Natural killer cell (primary cell): Measurements from ENCODE around the gene TFIP11. TPM values are rescaled to one million over a fixed set of nuclear protein-coding genes. Genes with fewer than 3 reads are reported as not detected.

Experiments
- ATAC-seq, 3 donors: fragments of 150-1000 bp in 2 of 3; fragments of 200-7000 bp in 1 of 3; cut with Tn5 transposase; 1 replicate in 1 of 3; 2 replicates in 2 of 3; pipeline ENCODE4 v1.10.0; 2021; ENCODE audit warnings: mild to moderate bottlenecking in 2 of 3, moderate library complexity in 2 of 3
- DNase-seq, 2 donors: peaks; one replicate each; pipeline versions ENCODE4 v3.0.0 to v3.0.0-alpha.2; 2013 to 2021; ENCODE audit warnings: mixed read lengths in 1 of 2
- H3K27ac ChIP-seq: one replicate; pipeline ENCODE4 v1.5.1; 2013; ENCODE audit warnings: mild to moderate bottlenecking, low read length
- H3K27me3 ChIP-seq: one replicate; pipeline ENCODE4 v1.6.1; 2013; ENCODE audit warnings: low read length; ENCODE audit not compliant: control insufficient read depth, insufficient read depth
- H3K36me3 ChIP-seq: one replicate; pipeline ENCODE4 v1.6.1; 2013; ENCODE audit warnings: low read length; ENCODE audit not compliant: control insufficient read depth, insufficient read depth
- H3K4me1 ChIP-seq: one replicate; pipeline ENCODE4 v1.6.1; 2013; ENCODE audit warnings: low read length; ENCODE audit not compliant: control insufficient read depth, insufficient read depth
- H3K4me3 ChIP-seq: one replicate; pipeline ENCODE4 v1.5.1; 2013; ENCODE audit warnings: low read length
- H3K9me3 ChIP-seq: one replicate; pipeline ENCODE4 v1.6.1; 2013; ENCODE audit warnings: low read length; ENCODE audit not compliant: control insufficient read depth, insufficient read depth
- H3K27ac Mint-ChIP-seq, 2 donors: one replicate each; pipeline ENCODE4 v1.8.0; 2022; ENCODE audit warnings: mild to moderate bottlenecking in 2 of 2, mixed read lengths in 2 of 2, moderate library complexity in 1 of 2
- H3K27me3 Mint-ChIP-seq, 2 donors: one replicate each; pipeline ENCODE4 v1.8.0; 2022; ENCODE audit warnings: low read depth in 2 of 2, mixed read lengths in 2 of 2
- H3K36me3 Mint-ChIP-seq: one replicate; pipeline ENCODE4 v1.8.0; 2022; ENCODE audit warnings: mixed read lengths
- H3K4me1 Mint-ChIP-seq, 2 donors: one replicate each; pipeline ENCODE4 v1.8.0; 2022; ENCODE audit warnings: mixed read lengths in 2 of 2
- H3K4me3 Mint-ChIP-seq: one replicate; pipeline ENCODE4 v1.8.0; 2022; ENCODE audit warnings: mild to moderate bottlenecking, moderate library complexity, mixed read lengths
- H3K9me3 Mint-ChIP-seq, 2 donors: one replicate each; pipeline ENCODE4 v1.8.0; 2022; ENCODE audit warnings: mixed read lengths in 2 of 2
- CTCF ChIP-seq: fragments of 200-600 bp; IDR thresholded peaks from one replicate; pipeline ENCODE4 v1.8.0; 2022; ENCODE audit warnings: antibody characterized with exemption
- WGBS: methylation state at CpG from one replicate; pipeline ENCODE4 v1.1.7; 2013; ENCODE audit warnings: missing lambda C conversion rate; ENCODE audit not compliant: insufficient coverage; 5-methylcytosine and 5-hydroxymethylcytosine counted together
- intact Hi-C: fragments of 100-400 bp; cut with micrococcal nuclease; formaldehyde crosslinking; loops from one replicate; pipeline ENCODE4 v1.14.2; 2022
- total RNA-seq, 4 donors: library from RNA; stranded (reverse); fragments of 120-200 nt in 1 of 4; gene quantifications; one replicate each; pipeline versions ENCODE4 v1.2.3 to v1.2.4, GENCODE V29; 2013 to 2022

Gene TFIP11
- total RNA-seq, 3 donors from 2014 or later (not counting 1 experiment from before 2014, with no cell fraction given), result 108 to 131 (median 124) TPM

- H3K4me3 Mint-ChIP-seq, result no peak overlapping the region
- intact Hi-C loops, result loop anchor here (2.0 to 5.0 kb wide), 3 partner anchors 19 to 90 kb away; partner anchors contain the start of genes HPS4, SRRD and TPST2
- peaks cover 15% of the 10 kb centered on the region for H3K36me3 Mint-ChIP-seq
Observed at GRCh38 chr22:26501996-26502395, 10.3 kb downstream of the TFIP11 start.

GRCh38 chr22:26499188-26499703 is 13.0 kb downstream of the TFIP11 start:
- no peak for ATAC-seq
- Histone ChIP-seq H3K27me3 (no peaks in the 10 kb centered on the region), H3K4me1 (peaks cover 16% of the 10 kb centered on the region), H3K27ac (no peak overlapping the region), H3K9me3 (no peaks in the 10 kb centered on the region), H3K36me3 (peaks cover 76% of the 10 kb centered on the region), H3K4me3 (no peak overlapping the region)
- Mint-ChIP-seq H3K36me3 (peaks cover 9% of the 10 kb centered on the region), H3K27me3 (no peaks in the 10 kb centered on the region), H3K4me1 (peaks cover 24 to 28% of the 10 kb centered on the region in 2 donors), H3K27ac (peak overlapping the region in 1 of 2 donors; percentile 34), H3K9me3 (no peaks in the 10 kb centered on the region), H3K4me3 (no peak overlapping the region)
- intact Hi-C loops, result no loop called here
- 94% methylated on average over 25 of the region's 25 CpGs for WGBS
- no peak for TF ChIP-seq CTCF
- DNase-seq, result no peak

More at GRCh38 chr22:26501996-26502395, 10.3 kb downstream of the TFIP11 start:
- Histone ChIP-seq H3K4me1 (peaks cover 19% of the 10 kb centered on the region), H3K9me3 (no peaks in the 10 kb centered on the region), H3K27me3 (no peaks in the 10 kb centered on the region), H3K4me3 (no peak overlapping the region), H3K36me3 (peaks cover 77% of the 10 kb centered on the region), H3K27ac (no peak overlapping the region)
- Mint-ChIP-seq H3K27me3 (no peaks in the 10 kb centered on the region), H3K9me3 (no peaks in the 10 kb centered on the region), H3K27ac (peak overlapping the region; percentile 87 to 93), H3K4me1 (peaks cover 26 to 29% of the 10 kb centered on the region in 2 donors)
- TF ChIP-seq CTCF, result no peak
- ATAC-seq (no peak), DNase-seq (no peak)
- WGBS, result no CpG with 5 or more reads among the region's 2 CpGs

GRCh38 chr22:26496456-26496855 is 15.8 kb downstream of the TFIP11 start:
- Histone ChIP-seq H3K27ac (no peak overlapping the region), H3K27me3 (no peaks in the 10 kb centered on the region), H3K4me1 (no peaks in the 10 kb centered on the region), H3K4me3 (no peak overlapping the region), H3K9me3 (no peaks in the 10 kb centered on the region), H3K36me3 (peaks cover 79% of the 10 kb centered on the region)
- Mint-ChIP-seq H3K4me1 (peaks cover 0 to 4% of the 10 kb centered on the region in 2 donors), H3K36me3 (no peaks in the 10 kb centered on the region), H3K4me3 (no peak overlapping the region), H3K27me3 (no peaks in the 10 kb centered on the region), H3K9me3 (no peaks in the 10 kb centered on the region), H3K27ac (no peak overlapping the region)
- WGBS, result 100% methylated on average over 3 of the region's 4 CpGs
- intact Hi-C loops, result no loop called here
- DNase-seq, result no peak
- TF ChIP-seq CTCF, result no peak
- ATAC-seq, result no peak

- peaks cover 0 to 4% of the 10 kb centered on the region in 2 donors for H3K4me1 Mint-ChIP-seq
- no peaks in the 10 kb centered on the region for H3K36me3 Mint-ChIP-seq
Observed at GRCh38 chr22:26494506-26494905, 17.8 kb downstream of the TFIP11 start.

More at GRCh38 chr22:26494506-26494905, 17.8 kb downstream of the TFIP11 start:
- Histone ChIP-seq H3K4me1 (no peaks in the 10 kb centered on the region), H3K27me3 (no peaks in the 10 kb centered on the region), H3K27ac (no peak overlapping the region), H3K9me3 (no peaks in the 10 kb centered on the region), H3K4me3 (no peak overlapping the region), H3K36me3 (peaks cover 82% of the 10 kb centered on the region)
- intact Hi-C loops, result no loop called here
- no peak for ATAC-seq
- Mint-ChIP-seq H3K27ac (peak overlapping the region in 1 of 2 donors; percentile 47), H3K9me3 (no peaks in the 10 kb centered on the region), H3K27me3 (no peaks in the 10 kb centered on the region), H3K4me3 (no peak overlapping the region)
- DNase-seq, result no peak
- no peak for TF ChIP-seq CTCF
